K562 (cell line): ENCODE results near the gene FERD3L. TPM values are rescaled to one million over a fixed set of nuclear protein-coding genes. Genes with fewer than 3 reads are reported as not detected.

Source experiments
- ATAC-seq: fragments of 200-7000 bp; cut with Tn5 transposase; 3 replicates; pipeline ENCODE4 v1.9.1; 2020; ENCODE audit warnings: moderate library complexity
- BruUV-seq: library from RNA; stranded (reverse); fragments of 400-500 nt; replicated peaks from 2 replicates; lab custom pipeline; 2021; lab: Mats Ljungman, UMichigan
- CTCF ChIA-PET: fragments of 300-600 bp; formaldehyde crosslinking; extraction: SDS; loops from one replicate; lab custom pipeline; 2021; ENCODE audit warnings: low intra/inter-chr PET ratio; lab: Yijun Ruan, JAX
- POLR2A ChIA-PET: fragments of 300-600, 350-650 bp; sonication (Branson Sonifier 250); formaldehyde crosslinking; extraction: SDS; loops from one replicate; lab custom pipeline; 2021; ENCODE audit warnings: antibody characterized with exemption, inconsistent platforms; lab: Yijun Ruan, JAX
- DNase-seq, 4 experiments: peaks; one replicate each; pipeline versions ENCODE4 v3.0.0 to v3.0.0-alpha.2; 2011 to 2018; ENCODE audit warnings: low spot score in 3 of 4, mixed read lengths in 3 of 4; ENCODE audit errors: extremely low read depth in 1 of 4
- FAIRE-seq: peaks from 2 replicates; lab custom pipeline; 2011; peaks lifted over from hg19 to GRCh38; lab: Jason Lieb, UNC
- H2AFZ ChIP-seq: 2 replicates; pipeline ENCODE4 v1.6.0; 2011; ENCODE audit warnings: low read depth, low read length, control low read depth, inconsistent platforms
- H3K27ac ChIP-seq: fragments of 200-600 bp; 3 replicates; pipeline ENCODE4 v1.8.0; 2011; ENCODE audit warnings: low read depth, mild to moderate bottlenecking, control low read depth, inconsistent platforms, low read length, moderate library complexity, mixed read lengths; ENCODE audit errors: extremely low read depth
- H3K27me3 ChIP-seq, 2 experiments: fragments of 300-600 bp in 1 of 2; 2 replicates in 1 of 2; 3 replicates in 1 of 2; pipeline versions ENCODE4 v1.6.0 to v1.8.0; 2011; ENCODE audit warnings: inconsistent platforms in 2 of 2, low read length in 2 of 2, mild to moderate bottlenecking in 1 of 2, mixed read lengths in 1 of 2, moderate library complexity in 1 of 2; ENCODE audit not compliant: control insufficient read depth in 2 of 2, insufficient read depth in 2 of 2
- H3K36me3 ChIP-seq: fragments of 300-600 bp; 3 replicates; pipeline ENCODE4 v1.8.0; 2011; ENCODE audit warnings: mild to moderate bottlenecking, low read length, inconsistent platforms; ENCODE audit not compliant: control insufficient read depth, insufficient read depth
- H3K4me1 ChIP-seq, 2 experiments: fragments of 200-600 bp in 1 of 2; replicated peaks in 1 of 2; 2 replicates in 1 of 2; 3 replicates in 1 of 2; pipeline versions ENCODE4 v1.5.1 to v1.8.0; 2011; ENCODE audit warnings: inconsistent platforms in 2 of 2, low read length in 2 of 2, mild to moderate bottlenecking in 1 of 2, mixed read lengths in 1 of 2, moderate library complexity in 1 of 2; ENCODE audit not compliant: control insufficient read depth in 2 of 2, insufficient read depth in 2 of 2
- H3K4me2 ChIP-seq: 2 replicates; pipeline ENCODE4 v1.6.1; 2011; ENCODE audit warnings: low read length, control low read depth, inconsistent platforms, mixed read lengths; ENCODE audit not compliant: insufficient read depth
- H3K4me3 ChIP-seq: fragments of 200-600 bp; sonication (generic), shearing (Covaris generic); 2 replicates; pipeline ENCODE4 v1.5.1; 2016; ENCODE audit warnings: control low read depth, inconsistent platforms
- H3K79me2 ChIP-seq: fragments of 200-600 bp; 3 replicates; pipeline ENCODE4 v1.8.0; 2011; ENCODE audit warnings: low read length, inconsistent platforms; ENCODE audit not compliant: control insufficient read depth, insufficient read depth
- H3K9ac ChIP-seq, 2 experiments: 2 replicates each; pipeline versions ENCODE4 v1.6.0 to v1.6.1; 2011; ENCODE audit warnings: low read depth in 2 of 2, low read length in 2 of 2, control low read depth in 1 of 2, inconsistent platforms in 1 of 2, mild to moderate bottlenecking in 1 of 2, mixed read lengths in 1 of 2; ENCODE audit not compliant: insufficient read depth in 1 of 2
- H3K9me1 ChIP-seq: one replicate; pipeline ENCODE4 v1.6.0; 2011; ENCODE audit warnings: inconsistent platforms, mild to moderate bottlenecking, low read length, moderate library complexity; ENCODE audit not compliant: control insufficient read depth, insufficient read depth
- H3K9me3 ChIP-seq: replicated peaks from 2 replicates; pipeline ENCODE4 v1.5.1; 2011; ENCODE audit warnings: low read depth, low read length, inconsistent platforms; ENCODE audit not compliant: control insufficient read depth, insufficient read depth
- H4K20me1 ChIP-seq: replicated peaks from 2 replicates; pipeline ENCODE4 v1.6.1; 2011; ENCODE audit warnings: low read length, inconsistent platforms, mixed read lengths; ENCODE audit not compliant: control insufficient read depth, insufficient read depth
- KLF13 ChIP-seq: fragments of 450-650 bp; IDR thresholded peaks from 2 replicates; pipeline ENCODE4 v1.6.1; 2016; ENCODE audit warnings: missing genetic modification characterization, low read depth, mild to moderate bottlenecking, missing compliant biosample characterization, moderate library complexity, borderline replicate concordance
- L3MBTL2 ChIP-seq: fragments of 450-650 bp; IDR thresholded peaks from 2 replicates; pipeline ENCODE4 v1.6.1; 2016; ENCODE audit warnings: mild to moderate bottlenecking, moderate library complexity
- PTRF ChIP-seq: fragments of 450-650 bp; IDR thresholded peaks from 2 replicates; pipeline ENCODE4 v1.6.1; 2016; ENCODE audit warnings: mild to moderate bottlenecking, missing genetic modification characterization, missing compliant biosample characterization
- TAF1 ChIP-seq: IDR thresholded peaks from 2 replicates; pipeline ENCODE4 v1.6.1; 2011; ENCODE audit warnings: mild to moderate bottlenecking, low read length, moderate library complexity; ENCODE audit not compliant: insufficient read depth, control insufficient read depth, severe bottlenecking; ENCODE audit errors: extremely low read depth
- ZBTB17 ChIP-seq: fragments of 450-650 bp; formaldehyde crosslinking; IDR thresholded peaks from 2 replicates; pipeline ENCODE4 v1.4.0; 2020; ENCODE audit warnings: mild to moderate bottlenecking
- ZNF717 ChIP-seq: fragments of 250-450 bp; sonication (Bioruptor Pico); IDR thresholded peaks from 2 replicates; pipeline ENCODE4 v1.5.0; 2021
- WGBS: fragments of 100-300 bp; shearing (Covaris generic); methylation state at CpG from one replicate; pipeline ENCODE4 v1.1.6; 2016; ENCODE audit warnings: low coverage, mixed read lengths; ENCODE audit not compliant: insufficient coverage; ENCODE audit errors: missing lambda C conversion rate; 5-methylcytosine and 5-hydroxymethylcytosine counted together
- in situ Hi-C: fragments of 300-500 bp; cut with MboI; formaldehyde crosslinking; loops from 4 replicates; pipeline ENCODE4 v1.15.0; 2018; ENCODE audit warnings: inconsistent platforms, mixed read lengths
- intact Hi-C: fragments of 100-400 bp; cut with micrococcal nuclease; formaldehyde crosslinking; loops from 2 replicates; pipeline ENCODE4 v1.14.2; 2022
- polyA plus RNA-seq, 8 experiments: library from polyadenylated mRNA; depleted of rRNA in 4 of 8; stranded (reverse) in 5 of 8; unstranded in 3 of 8; fragments of >200 nt; fragmentation: Nextera tagmentation in 2 of 8; fragmentation: Illumina TruSeq in 1 of 8; extraction: Ambion mirVana in 2 of 8; extraction: Trizol in 1 of 8; gene quantifications; 2 replicates each; pipeline versions ENCODE4 v1.2.1 to v1.2.3, GENCODE V29; 2011 to 2014; ENCODE audit warnings: inconsistent platforms in 1 of 8, missing spikeins in 1 of 8
- total RNA-seq, 7 experiments: library from RNA; depleted of rRNA in 6 of 7; stranded (reverse); fragments of >200 nt in 6 of 7; fragmentation: Illumina TruSeq in 2 of 7; extraction: Trizol in 2 of 7; gene quantifications; 2 replicates each; pipeline versions ENCODE4 v1.2.1 to v1.2.3, GENCODE V29; 2011 to 2021; ENCODE audit warnings: low replicate concordance in 1 of 7
- TF ChIP-seq, protein P1 (sequence below), 2 experiments: fragments of 450-650 bp; formaldehyde crosslinking in 1 of 2; IDR thresholded peaks; 2 replicates each; pipeline versions ENCODE4 v1.4.0 to v1.6.1; 2014 to 2020; ENCODE audit warnings: mild to moderate bottlenecking in 2 of 2, borderline replicate concordance in 1 of 2, low read depth in 1 of 2
- TF ChIP-seq, protein P2 (sequence below), 3 experiments: IDR thresholded peaks in 2 of 3; conservative IDR thresholded peaks in 1 of 3; 2 replicates each; pipeline ENCODE4 v1.5.1; 2011 to 2012; ENCODE audit warnings: low read length in 3 of 3, mild to moderate bottlenecking in 3 of 3, control low read depth in 2 of 3, improper control_type of control experiment in 1 of 3, inconsistent platforms in 1 of 3, low read depth in 1 of 3, mixed read lengths in 1 of 3, moderate library complexity in 1 of 3; ENCODE audit not compliant: insufficient read depth in 2 of 3

FERD3L gene
- total and polyA plus RNA-seq, 9 of the 15 experiments (the other 6 are each of a cell fraction or from before 2014, with no cell fraction given): not detected

DNA sequence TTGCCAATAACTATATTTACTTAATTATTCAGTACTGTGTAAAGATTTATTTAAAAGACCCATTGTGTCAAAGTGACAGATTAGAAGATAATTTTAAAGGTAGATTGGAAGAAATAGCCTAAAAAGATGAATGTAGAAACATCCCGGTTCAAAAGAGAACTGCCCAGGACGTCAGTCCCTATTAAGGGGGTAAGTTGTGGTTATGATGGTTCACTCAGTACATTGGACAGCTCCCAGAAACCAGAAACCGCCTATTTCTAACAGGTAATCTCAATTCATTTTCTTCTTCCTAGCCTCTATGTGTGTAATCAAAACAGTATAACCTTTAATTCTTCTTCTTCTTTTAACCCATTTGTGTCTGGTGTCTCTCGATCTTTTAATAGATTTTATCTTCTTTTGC is 1.5 kb upstream of the FERD3L start:
- 3% methylated on average over 4 of the region's 4 CpGs for WGBS
- no peaks in the 10 kb centered on the region for H3K9me3 ChIP-seq
- no peak overlapping the region for H3K4me3 ChIP-seq
- BruUV-seq: no TSS peak
- CTCF ChIA-PET: no interaction called here
- no peaks in the 10 kb centered on the region for H3K79me2 ChIP-seq
- POLR2A ChIA-PET: no interaction called here
- no peak for TF ChIP-seq PTRF (tag)
- TF ChIP-seq L3MBTL2: no peak
- TF ChIP-seq, protein P1, sequence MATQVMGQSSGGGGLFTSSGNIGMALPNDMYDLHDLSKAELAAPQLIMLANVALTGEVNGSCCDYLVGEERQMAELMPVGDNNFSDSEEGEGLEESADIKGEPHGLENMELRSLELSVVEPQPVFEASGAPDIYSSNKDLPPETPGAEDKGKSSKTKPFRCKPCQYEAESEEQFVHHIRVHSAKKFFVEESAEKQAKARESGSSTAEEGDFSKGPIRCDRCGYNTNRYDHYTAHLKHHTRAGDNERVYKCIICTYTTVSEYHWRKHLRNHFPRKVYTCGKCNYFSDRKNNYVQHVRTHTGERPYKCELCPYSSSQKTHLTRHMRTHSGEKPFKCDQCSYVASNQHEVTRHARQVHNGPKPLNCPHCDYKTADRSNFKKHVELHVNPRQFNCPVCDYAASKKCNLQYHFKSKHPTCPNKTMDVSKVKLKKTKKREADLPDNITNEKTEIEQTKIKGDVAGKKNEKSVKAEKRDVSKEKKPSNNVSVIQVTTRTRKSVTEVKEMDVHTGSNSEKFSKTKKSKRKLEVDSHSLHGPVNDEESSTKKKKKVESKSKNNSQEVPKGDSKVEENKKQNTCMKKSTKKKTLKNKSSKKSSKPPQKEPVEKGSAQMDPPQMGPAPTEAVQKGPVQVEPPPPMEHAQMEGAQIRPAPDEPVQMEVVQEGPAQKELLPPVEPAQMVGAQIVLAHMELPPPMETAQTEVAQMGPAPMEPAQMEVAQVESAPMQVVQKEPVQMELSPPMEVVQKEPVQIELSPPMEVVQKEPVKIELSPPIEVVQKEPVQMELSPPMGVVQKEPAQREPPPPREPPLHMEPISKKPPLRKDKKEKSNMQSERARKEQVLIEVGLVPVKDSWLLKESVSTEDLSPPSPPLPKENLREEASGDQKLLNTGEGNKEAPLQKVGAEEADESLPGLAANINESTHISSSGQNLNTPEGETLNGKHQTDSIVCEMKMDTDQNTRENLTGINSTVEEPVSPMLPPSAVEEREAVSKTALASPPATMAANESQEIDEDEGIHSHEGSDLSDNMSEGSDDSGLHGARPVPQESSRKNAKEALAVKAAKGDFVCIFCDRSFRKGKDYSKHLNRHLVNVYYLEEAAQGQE (IDR thresholded peaks at IDR 0.05; ENCODE audit: borderline replicate concordance): peak; percentile 78
- TF ChIP-seq, protein P1 (CRISPR knock-in tag; IDR thresholded peaks at IDR 0.05; ENCODE audit: low read depth): peak; percentile 68; the same call in 1 of the 2 replicates
- no peak for TF ChIP-seq ZNF717 (CRISPR knock-in tag)
- TF ChIP-seq, protein P2, sequence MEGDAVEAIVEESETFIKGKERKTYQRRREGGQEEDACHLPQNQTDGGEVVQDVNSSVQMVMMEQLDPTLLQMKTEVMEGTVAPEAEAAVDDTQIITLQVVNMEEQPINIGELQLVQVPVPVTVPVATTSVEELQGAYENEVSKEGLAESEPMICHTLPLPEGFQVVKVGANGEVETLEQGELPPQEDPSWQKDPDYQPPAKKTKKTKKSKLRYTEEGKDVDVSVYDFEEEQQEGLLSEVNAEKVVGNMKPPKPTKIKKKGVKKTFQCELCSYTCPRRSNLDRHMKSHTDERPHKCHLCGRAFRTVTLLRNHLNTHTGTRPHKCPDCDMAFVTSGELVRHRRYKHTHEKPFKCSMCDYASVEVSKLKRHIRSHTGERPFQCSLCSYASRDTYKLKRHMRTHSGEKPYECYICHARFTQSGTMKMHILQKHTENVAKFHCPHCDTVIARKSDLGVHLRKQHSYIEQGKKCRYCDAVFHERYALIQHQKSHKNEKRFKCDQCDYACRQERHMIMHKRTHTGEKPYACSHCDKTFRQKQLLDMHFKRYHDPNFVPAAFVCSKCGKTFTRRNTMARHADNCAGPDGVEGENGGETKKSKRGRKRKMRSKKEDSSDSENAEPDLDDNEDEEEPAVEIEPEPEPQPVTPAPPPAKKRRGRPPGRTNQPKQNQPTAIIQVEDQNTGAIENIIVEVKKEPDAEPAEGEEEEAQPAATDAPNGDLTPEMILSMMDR (IDR thresholded peaks at IDR 0.05 in 2 of 3, conservative IDR thresholded peaks at IDR 0.05 in 1 of 3; ENCODE audit: insufficient read depth in 2 of 3, low read depth in 1 of 3, low read length in 3 of 3): no peak
- no peak for TF ChIP-seq TAF1
- no peak for TF ChIP-seq KLF13
- no peak for TF ChIP-seq ZBTB17 (CRISPR knock-in tag)
- no peaks in the 10 kb centered on the region for H3K9me1 ChIP-seq
- H4K20me1 ChIP-seq: no peaks in the 10 kb centered on the region
- intact Hi-C loops: no loop called here
- in situ Hi-C loops: no loop called here
- DNase-seq: peak in 1 of 4 experiments; percentile 6
- no peak overlapping the region for H3K9ac ChIP-seq
- no peaks in the 10 kb centered on the region for H3K36me3 ChIP-seq
- no peak overlapping the region for H3K4me2 ChIP-seq
- no peaks in the 10 kb centered on the region for H3K27me3 ChIP-seq
- ATAC-seq: no peak
- H2AFZ ChIP-seq: no peak overlapping the region
- no peak overlapping the region for H3K27ac ChIP-seq
- FAIRE-seq: no peak
- no peaks in the 10 kb centered on the region for H3K4me1 ChIP-seq
